IMR-90 (cell line): ENCODE data around the gene ACIN1. TPM values are rescaled to one million over a fixed set of nuclear protein-coding genes. Genes with fewer than 3 reads are reported as not detected.

ENCODE experiments used
- ATAC-seq: fragments of 200-7000 bp; cut with Tn5 transposase; 2 replicates; pipeline ENCODE4 v1.9.1; 2020; ENCODE audit warnings: low read depth, mild to moderate bottlenecking, moderate library complexity
- BruUV-seq: library from RNA; stranded (reverse); fragments of 400-500 nt; replicated peaks from 2 replicates; lab custom pipeline; 2021; lab: Mats Ljungman, UMichigan
- CTCF ChIA-PET: fragments of 300-600 bp; formaldehyde crosslinking; extraction: SDS; loops from one replicate; lab custom pipeline; 2021; ENCODE audit warnings: antibody characterized with exemption; lab: Yijun Ruan, JAX
- POLR2A ChIA-PET: fragments of 300-600 bp; sonication (Branson Sonifier 250); formaldehyde crosslinking; loops from one replicate; lab custom pipeline; 2022; ENCODE audit warnings: antibody characterized with exemption; ENCODE audit not compliant: unreplicated experiment; lab: Charles Lee
- DNase-seq: peaks from one replicate; pipeline ENCODE4 v3.0.0; 2013
- H2AFZ ChIP-seq: replicated peaks from 2 replicates; pipeline ENCODE3; 2013; ENCODE audit warnings: low read length, mild to moderate bottlenecking; ENCODE audit not compliant: poor library complexity
- H2AK5ac ChIP-seq: 2 replicates; pipeline ENCODE4 v1.6.1; 2013; ENCODE audit warnings: low read depth, low read length, inconsistent platforms
- H2AK9ac ChIP-seq: replicated peaks from 2 replicates; pipeline ENCODE3; 2013; ENCODE audit warnings: mild to moderate bottlenecking, low read depth, low read length, moderate library complexity; ENCODE audit not compliant: poor library complexity
- H2BK120ac ChIP-seq: 2 replicates; pipeline ENCODE4 v1.6.1; 2013; ENCODE audit warnings: low read depth, low read length, inconsistent platforms
- H2BK15ac ChIP-seq: 3 replicates; pipeline ENCODE4 v1.6.1; 2013; ENCODE audit warnings: low read depth, low read length, inconsistent platforms
- H2BK20ac ChIP-seq: 2 replicates; pipeline ENCODE4 v1.6.1; 2013; ENCODE audit warnings: low read depth, mild to moderate bottlenecking, inconsistent platforms, low read length, moderate library complexity
- H2BK5ac ChIP-seq: 2 replicates; pipeline ENCODE4 v1.6.1; 2013; ENCODE audit warnings: mild to moderate bottlenecking, low read depth, low read length, inconsistent platforms; ENCODE audit not compliant: poor library complexity, severe bottlenecking
- H3K14ac ChIP-seq: replicated peaks from 2 replicates; pipeline ENCODE4 v1.6.1; 2013; ENCODE audit warnings: low read depth, low read length, inconsistent platforms
- H3K18ac ChIP-seq: 2 replicates; pipeline ENCODE4 v1.6.1; 2013; ENCODE audit warnings: low read depth, low read length, control low read depth
- H3K23ac ChIP-seq: 2 replicates; pipeline ENCODE4 v1.6.1; 2013; ENCODE audit warnings: low read depth, low read length, inconsistent platforms
- H3K27ac ChIP-seq: 2 replicates; pipeline ENCODE4 v1.5.1; 2013; ENCODE audit warnings: mild to moderate bottlenecking, control low read depth, low read length; ENCODE audit not compliant: insufficient read depth
- H3K27me3 ChIP-seq: 2 replicates; pipeline ENCODE4 v1.6.1; 2013; ENCODE audit warnings: low read length; ENCODE audit not compliant: control insufficient read depth, insufficient read depth
- H3K36me3 ChIP-seq: 2 replicates; pipeline ENCODE4 v1.6.1; 2013; ENCODE audit warnings: low read length, mixed read lengths; ENCODE audit not compliant: control insufficient read depth, insufficient read depth
- H3K4ac ChIP-seq: 2 replicates; pipeline ENCODE4 v1.6.1; 2013; ENCODE audit warnings: low read depth, low read length, inconsistent platforms
- H3K4me1 ChIP-seq: 2 replicates; pipeline ENCODE4 v1.6.1; 2013; ENCODE audit warnings: low read length, mixed read lengths; ENCODE audit not compliant: control insufficient read depth, insufficient read depth
- H3K4me2 ChIP-seq: 2 replicates; pipeline ENCODE4 v1.6.1; 2013; ENCODE audit warnings: low read depth, mild to moderate bottlenecking, control low read depth, low read length, moderate library complexity
- H3K4me3 ChIP-seq: 2 replicates; pipeline ENCODE4 v1.5.1; 2013; ENCODE audit warnings: low read depth, mild to moderate bottlenecking, control low read depth, low read length, moderate library complexity; ENCODE audit not compliant: insufficient read depth
- H3K56ac ChIP-seq: 2 replicates; pipeline ENCODE4 v1.6.1; 2013; ENCODE audit warnings: low read length, inconsistent platforms; ENCODE audit not compliant: insufficient read depth; ENCODE audit errors: extremely low read depth
- H3K79me1 ChIP-seq, 2 experiments: 2 replicates each; pipeline ENCODE4 v1.6.1; 2013; ENCODE audit warnings: low read length in 2 of 2, inconsistent platforms in 1 of 2, low read depth in 1 of 2
- H3K9ac ChIP-seq: 2 replicates; pipeline ENCODE4 v1.6.1; 2013; ENCODE audit warnings: low read depth, low read length, control low read depth
- H3K9me1 ChIP-seq: 2 replicates; pipeline ENCODE4 v1.6.1; 2013; ENCODE audit warnings: low read length, inconsistent platforms; ENCODE audit not compliant: insufficient read depth
- H3K9me3 ChIP-seq: 2 replicates; pipeline ENCODE4 v1.6.1; 2013; ENCODE audit warnings: low read length; ENCODE audit not compliant: control insufficient read depth, insufficient read depth
- H4K20me1 ChIP-seq: 2 replicates; pipeline ENCODE4 v1.6.1; 2013; ENCODE audit warnings: low read length, inconsistent platforms; ENCODE audit not compliant: insufficient read depth
- H4K5ac ChIP-seq: 2 replicates; pipeline ENCODE4 v1.6.1; 2013; ENCODE audit warnings: mild to moderate bottlenecking, low read depth, low read length, control low read depth
- H4K8ac ChIP-seq, 2 experiments: 2 replicates each; pipeline ENCODE4 v1.6.1; 2013; ENCODE audit warnings: low read depth in 2 of 2, low read length in 2 of 2, control low read depth in 1 of 2, inconsistent platforms in 1 of 2
- H4K91ac ChIP-seq: 2 replicates; pipeline ENCODE4 v1.6.1; 2013; ENCODE audit warnings: low read depth, low read length, inconsistent platforms; ENCODE audit not compliant: insufficient read depth
- MAFK ChIP-seq: IDR thresholded peaks from 2 replicates; pipeline ENCODE4 v1.6.1; 2012; ENCODE audit warnings: low read depth, low read length, improper control_type of control experiment
- RCOR1 ChIP-seq: IDR thresholded peaks from 2 replicates; pipeline ENCODE4 v1.6.1; 2012; ENCODE audit warnings: mild to moderate bottlenecking, low read length, improper control_type of control experiment; ENCODE audit not compliant: insufficient replicate concordance
- SMC3 ChIP-seq: fragments of 150-350 bp; IDR thresholded peaks from 2 replicates; pipeline ENCODE4 v1.6.1; 2016; ENCODE audit warnings: low read depth, mild to moderate bottlenecking, antibody characterized with exemption, low read length, moderate library complexity
- WGBS, 2 experiments: methylation state at CpG; one replicate each; pipeline versions ENCODE4 v1.1.5 to v1.1.7; 2013; ENCODE audit warnings: missing lambda C conversion rate in 2 of 2; ENCODE audit not compliant: insufficient read length in 1 of 2; ENCODE audit errors: extremely low coverage in 2 of 2; 5-methylcytosine and 5-hydroxymethylcytosine counted together
- dilution Hi-C: fragments of 300-500 bp; cut with HindIII; formaldehyde crosslinking; loops from one replicate; pipeline ENCODE4 v1.14.3; 2018; ENCODE audit warnings: low sequenced_read_pairs; ENCODE audit not compliant: unreplicated experiment
- in situ Hi-C: fragments of 300-500 bp; cut with MboI; formaldehyde crosslinking; loops from 3 replicates; pipeline ENCODE4 v1.14.3; 2019; ENCODE audit warnings: low sequenced_read_pairs, inconsistent platforms, mixed read lengths
- intact Hi-C: fragments of 100-400 bp; cut with micrococcal nuclease; formaldehyde crosslinking; loops from 2 replicates; pipeline ENCODE4 v1.10.0; 2022
- polyA plus RNA-seq, 3 experiments: library from polyadenylated mRNA; depleted of rRNA; stranded (reverse); fragments of >200 nt; gene quantifications; 2 replicates each; pipeline ENCODE4 v1.2.3, GENCODE V29; 2012; ENCODE audit warnings: low replicate concordance in 1 of 3
- total RNA-seq: library from RNA; depleted of rRNA; stranded (reverse); fragments of >200 nt; gene quantifications from 2 replicates; pipeline ENCODE4 v1.2.3, GENCODE V29; 2012
- TF ChIP-seq, protein P1 (sequence below): conservative IDR thresholded peaks from 2 replicates; pipeline ENCODE4 v1.5.1; 2012; ENCODE audit warnings: mild to moderate bottlenecking, low read depth, low read length, improper control_type of control experiment
- TF ChIP-seq, protein P2 (sequence below): fragments of 150-350 bp; IDR thresholded peaks from 2 replicates; pipeline ENCODE4 v1.6.1; 2017; ENCODE audit warnings: mild to moderate bottlenecking, antibody characterized with exemption, low read length, low read depth

ACIN1 gene
- total and polyA plus RNA-seq, 2 of the 4 experiments (the other 2 are of a cell fraction) = 73.8 to 185 TPM

DNA sequence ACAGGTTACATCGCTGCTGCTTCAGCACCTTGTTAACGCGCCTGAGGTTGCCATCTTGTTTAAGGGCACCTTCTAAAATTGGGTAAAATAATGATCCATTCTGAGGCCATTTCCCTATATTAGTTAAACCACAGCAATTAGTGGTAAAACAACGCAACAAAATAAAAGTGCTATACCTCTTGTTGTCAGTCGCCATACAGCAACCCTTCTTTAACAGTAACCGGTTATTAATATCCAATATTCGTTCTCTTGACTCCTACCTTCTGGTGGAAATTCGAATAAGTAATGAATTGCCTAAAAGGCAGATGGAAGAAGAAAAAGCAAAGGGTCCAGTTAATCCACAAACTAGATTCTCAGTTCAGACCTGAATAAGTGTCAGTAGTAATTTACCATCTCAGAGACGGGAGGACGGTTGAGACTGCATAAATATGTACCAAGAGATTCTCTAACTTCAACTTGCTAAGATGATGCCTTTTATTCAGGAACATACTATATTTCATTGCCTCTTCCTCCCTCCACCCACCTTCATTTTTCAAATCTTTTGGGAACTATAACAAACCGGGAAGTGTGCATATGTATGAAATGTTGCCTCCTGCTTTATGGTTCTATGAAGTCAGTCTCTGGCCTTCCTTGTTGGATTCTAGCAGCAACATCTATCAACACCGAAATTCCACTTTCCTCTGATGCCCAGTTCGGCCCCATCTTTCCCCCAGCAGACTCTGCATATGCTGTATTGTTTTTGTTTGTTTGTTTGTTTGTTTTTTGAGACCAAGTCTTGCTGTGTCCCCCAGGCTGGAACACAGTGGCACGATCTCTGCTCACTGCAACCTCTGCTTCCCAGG is 59.4 kb downstream of the ACIN1 start:
- ATAC-seq (no peak), DNase-seq (no peak)
- Histone ChIP-seq H3K4me3 (peak overlapping the region; percentile 70), H2AFZ (peak overlapping the region; percentile 91), H2AK9ac (peak overlapping the region; percentile 68), H3K9ac (no peak overlapping the region), H3K27me3 (no peaks in the 10 kb centered on the region), H3K27ac (peak overlapping the region; percentile 87), H3K36me3 (peaks cover 9% of the 10 kb centered on the region), H2BK20ac (peak overlapping the region; percentile 42; the same call in 1 of the 2 replicates), H3K9me3 (no peaks in the 10 kb centered on the region), H4K20me1 (no peaks in the 10 kb centered on the region), H3K4me1 (peaks cover 6% of the 10 kb centered on the region; the same call in 1 of the 2 replicates), H4K8ac (peak overlapping the region; percentile 59 to 100), H2AK5ac (peak overlapping the region; percentile 14; the same call in 1 of the 2 replicates), H3K23ac (peak overlapping the region; percentile 2; the same call in 1 of the 2 replicates), H3K9me1 (peaks cover 5% of the 10 kb centered on the region; the same call in 1 of the 2 replicates), H3K4me2 (peak overlapping the region; percentile 33), H2BK5ac (peak overlapping the region; percentile 96), H3K14ac (peak overlapping the region; percentile 12; the same call in 1 of the 2 replicates), H3K4ac (peak overlapping the region; percentile 68), H3K18ac (peak overlapping the region; percentile 21; the same call in 1 of the 2 replicates), H4K91ac (peak overlapping the region; percentile 76), H2BK120ac (peak overlapping the region; percentile 17), H4K5ac (peak overlapping the region; percentile 91), H2BK15ac (peak overlapping the region; percentile 98; the same call in 2 of the 3 replicates), H3K79me1 (peaks cover 18 to 32% of the 10 kb centered on the region in 2 experiments), H3K56ac (no peak overlapping the region)
- in situ Hi-C loops (no loop called here), intact Hi-C loops (loop anchor here (2.0 kb wide), 1 partner anchor 29 kb away; no protein-coding TSS in a partner anchor), dilution Hi-C loops (no loop called here)
- TF ChIP-seq MAFK = peak; percentile 71
- TF ChIP-seq, protein P1, sequence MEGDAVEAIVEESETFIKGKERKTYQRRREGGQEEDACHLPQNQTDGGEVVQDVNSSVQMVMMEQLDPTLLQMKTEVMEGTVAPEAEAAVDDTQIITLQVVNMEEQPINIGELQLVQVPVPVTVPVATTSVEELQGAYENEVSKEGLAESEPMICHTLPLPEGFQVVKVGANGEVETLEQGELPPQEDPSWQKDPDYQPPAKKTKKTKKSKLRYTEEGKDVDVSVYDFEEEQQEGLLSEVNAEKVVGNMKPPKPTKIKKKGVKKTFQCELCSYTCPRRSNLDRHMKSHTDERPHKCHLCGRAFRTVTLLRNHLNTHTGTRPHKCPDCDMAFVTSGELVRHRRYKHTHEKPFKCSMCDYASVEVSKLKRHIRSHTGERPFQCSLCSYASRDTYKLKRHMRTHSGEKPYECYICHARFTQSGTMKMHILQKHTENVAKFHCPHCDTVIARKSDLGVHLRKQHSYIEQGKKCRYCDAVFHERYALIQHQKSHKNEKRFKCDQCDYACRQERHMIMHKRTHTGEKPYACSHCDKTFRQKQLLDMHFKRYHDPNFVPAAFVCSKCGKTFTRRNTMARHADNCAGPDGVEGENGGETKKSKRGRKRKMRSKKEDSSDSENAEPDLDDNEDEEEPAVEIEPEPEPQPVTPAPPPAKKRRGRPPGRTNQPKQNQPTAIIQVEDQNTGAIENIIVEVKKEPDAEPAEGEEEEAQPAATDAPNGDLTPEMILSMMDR = no peak
- TF ChIP-seq, protein P2, sequence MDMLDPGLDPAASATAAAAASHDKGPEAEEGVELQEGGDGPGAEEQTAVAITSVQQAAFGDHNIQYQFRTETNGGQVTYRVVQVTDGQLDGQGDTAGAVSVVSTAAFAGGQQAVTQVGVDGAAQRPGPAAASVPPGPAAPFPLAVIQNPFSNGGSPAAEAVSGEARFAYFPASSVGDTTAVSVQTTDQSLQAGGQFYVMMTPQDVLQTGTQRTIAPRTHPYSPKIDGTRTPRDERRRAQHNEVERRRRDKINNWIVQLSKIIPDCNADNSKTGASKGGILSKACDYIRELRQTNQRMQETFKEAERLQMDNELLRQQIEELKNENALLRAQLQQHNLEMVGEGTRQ = no peak
- peak; percentile 62 for TF ChIP-seq RCOR1
- TF ChIP-seq SMC3 = no peak
- ChIA-PET POLR2A (no interaction called here), CTCF (no interaction called here)
- no TSS peak for BruUV-seq
- no CpG with 5 or more reads among the region's 14 CpGs for WGBS, 2 experiments
